ENCODE measurements around the gene KRT31. TPM values are rescaled to one million over a fixed set of nuclear protein-coding genes. Genes with fewer than 3 reads are reported as not detected.

The KRT31 gene
- total RNA-seq, 1 experiment from 2014 or later: not detected

DNA sequence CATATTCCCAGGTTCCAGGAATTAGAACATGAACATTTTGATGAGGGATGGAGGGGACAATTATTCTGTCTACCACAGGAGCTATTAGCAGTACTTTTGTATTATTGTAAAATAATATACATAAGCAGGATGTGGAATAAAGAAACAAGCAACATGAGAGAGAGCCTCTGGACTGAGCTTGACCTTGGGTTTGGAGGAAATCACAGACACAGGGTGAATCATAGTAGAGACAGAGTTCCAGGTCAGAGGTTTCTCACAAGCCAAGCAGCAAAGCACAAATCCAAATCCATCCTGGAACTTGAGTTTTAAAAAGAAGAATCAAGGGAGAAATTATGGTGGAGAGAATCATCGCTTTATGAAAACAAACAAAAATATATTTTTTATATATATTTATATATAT lies 5.1 kb downstream of the KRT31 start:
- Histone ChIP-seq H3K4me2 (ENCODE audit: low read length) (no peak overlapping the region), H3K9me2 (ENCODE audit: insufficient read depth) (no peaks in the 10 kb centered on the region), H3K4me3 (replicated peaks in 1 of 2; ENCODE audit: low read depth in 1 of 2, low read length in 2 of 2) (no peak overlapping the region), H3K9ac (ENCODE audit: low read length) (no peak overlapping the region), H2AFZ (ENCODE audit: low read depth, low read length, poor library complexity, severe bottlenecking) (no peak overlapping the region), H4K20me1 (ENCODE audit: insufficient read depth) (no peaks in the 10 kb centered on the region), H3K9me3 (ENCODE audit: control insufficient read depth in 1 of 2, insufficient read depth in 1 of 2, low read depth in 1 of 2, low read length in 2 of 2) (peaks cover 0 to 7% of the 10 kb centered on the region in 2 experiments; a peak in 1 of 4 replicates), H3K4me1 (ENCODE audit: control insufficient read depth in 1 of 2, insufficient read depth in 2 of 2, low read length in 2 of 2) (peaks cover 2 to 17% of the 10 kb centered on the region in 2 experiments; a peak in 2 of 4 replicates), H3K79me2 (ENCODE audit: insufficient read depth, low read length) (no peaks in the 10 kb centered on the region), H3K27me3 (ENCODE audit: insufficient read depth, low read length) (no peaks in the 10 kb centered on the region), H3K27ac (ENCODE audit: low read depth, low read length) (no peak overlapping the region), H3K36me3 (ENCODE audit: control insufficient read depth in 1 of 2, insufficient read depth in 2 of 2, low read length in 2 of 2) (no peaks in the 10 kb centered on the region)
- TF ChIP-seq EZH2 (IDR thresholded peaks at IDR 0.05) (no peak), CTCF (IDR thresholded peaks at IDR 0.05 in 2 of 3, conservative IDR thresholded peaks at IDR 0.05 in 1 of 3; ENCODE audit: borderline replicate concordance in 1 of 3, insufficient read depth in 1 of 3, low read depth in 2 of 3, low read length in 2 of 3) (no peak), SIN3A (IDR thresholded peaks at IDR 0.05; ENCODE audit: low read depth) (no peak), FOSL1 (IDR thresholded peaks at IDR 0.05; ENCODE audit: low read depth) (no peak), CBX3 (IDR thresholded peaks at IDR 0.05; ENCODE audit: low read depth) (no peak), ZNF274 (IDR thresholded peaks at IDR 0.05; ENCODE audit: low read depth, low read length) (no peak), MAX (IDR thresholded peaks at IDR 0.05) (no peak), POLR2AphosphoS5 (IDR thresholded peaks at IDR 0.05; ENCODE audit: low read depth, low read length) (no peak), RAD21 (IDR thresholded peaks at IDR 0.05; ENCODE audit: low read depth) (no peak)
- TF ChIP-seq, protein P1, sequence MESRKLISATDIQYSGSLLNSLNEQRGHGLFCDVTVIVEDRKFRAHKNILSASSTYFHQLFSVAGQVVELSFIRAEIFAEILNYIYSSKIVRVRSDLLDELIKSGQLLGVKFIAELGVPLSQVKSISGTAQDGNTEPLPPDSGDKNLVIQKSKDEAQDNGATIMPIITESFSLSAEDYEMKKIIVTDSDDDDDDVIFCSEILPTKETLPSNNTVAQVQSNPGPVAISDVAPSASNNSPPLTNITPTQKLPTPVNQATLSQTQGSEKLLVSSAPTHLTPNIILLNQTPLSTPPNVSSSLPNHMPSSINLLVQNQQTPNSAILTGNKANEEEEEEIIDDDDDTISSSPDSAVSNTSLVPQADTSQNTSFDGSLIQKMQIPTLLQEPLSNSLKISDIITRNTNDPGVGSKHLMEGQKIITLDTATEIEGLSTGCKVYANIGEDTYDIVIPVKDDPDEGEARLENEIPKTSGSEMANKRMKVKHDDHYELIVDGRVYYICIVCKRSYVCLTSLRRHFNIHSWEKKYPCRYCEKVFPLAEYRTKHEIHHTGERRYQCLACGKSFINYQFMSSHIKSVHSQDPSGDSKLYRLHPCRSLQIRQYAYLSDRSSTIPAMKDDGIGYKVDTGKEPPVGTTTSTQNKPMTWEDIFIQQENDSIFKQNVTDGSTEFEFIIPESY (IDR thresholded peaks at IDR 0.05; ENCODE audit: extremely low read depth, insufficient replicate concordance, low read length): no peak
- ATAC-seq: no peak
- BruUV-seq (replicated peaks): no TSS peak
- ChIA-PET CTCF (no interaction called here), POLR2A (no interaction called here), RAD21 (ENCODE audit: low non-redundant PET in 1 of 2, low total read pairs in 2 of 2, uncharacterized antibody in 2 of 2, unreplicated experiment in 2 of 2) (no interaction called here)
- no peak for DNase-seq (ENCODE audit: low read depth, low spot score)
- intact Hi-C loops (cut with micrococcal nuclease): no loop called here

All from HCT116 (cell line).